Heart left ventricle (tissue), 16 donors: ENCODE results near the gene TBX3. TPM values are rescaled to one million over a fixed set of nuclear protein-coding genes. Genes with fewer than 3 reads are reported as not detected.
"Not testable (repeated sequence)": the region's sequence is repeated elsewhere in the genome, so short reads cannot be mapped to it uniquely, and the experiment has no call there.

Experiments
- ATAC-seq, 4 donors: fragments of 200-7000 bp; cut with Tn5 transposase; one replicate each; pipeline ENCODE4 v1.9.1; 2020 to 2022; ENCODE audit warnings: moderate library complexity in 4 of 4, mild to moderate bottlenecking in 3 of 4, moderate number of reproducible peaks in 1 of 4
- DNase-seq, 5 donors: peaks; one replicate each; pipeline ENCODE4 v3.0.0-alpha.2; 2020
- H3K27ac ChIP-seq, 12 donors: fragments of 200-600 bp; sonication (generic) in 4 of 12; one replicate each; pipeline versions ENCODE4 v1.5.0 to v1.8.0; 2016 to 2022; ENCODE audit warnings: mild to moderate bottlenecking in 2 of 12
- H3K27me3 ChIP-seq, 9 donors: fragments of 200-600 bp; sonication (generic) in 2 of 9; one replicate each; pipeline versions ENCODE4 v1.5.1 to v1.8.0; 2016 to 2022; ENCODE audit warnings: mild to moderate bottlenecking in 3 of 9
- H3K36me3 ChIP-seq, 9 donors: fragments of 200-600 bp; sonication (generic) in 2 of 9; one replicate each; pipeline versions ENCODE4 v1.5.0 to v1.8.0; 2018 to 2022; ENCODE audit warnings: mild to moderate bottlenecking in 2 of 9
- H3K4me1 ChIP-seq, 12 donors: fragments of 200-600 bp; sonication (generic) in 4 of 12; one replicate each; pipeline versions ENCODE4 v1.5.0 to v1.8.0; 2016 to 2022; ENCODE audit warnings: mild to moderate bottlenecking in 3 of 12
- H3K4me3 ChIP-seq, 12 donors: fragments of 200-600 bp; sonication (generic) in 4 of 12; one replicate each; pipeline versions ENCODE4 v1.5.0 to v1.8.0; 2017 to 2022; ENCODE audit warnings: mild to moderate bottlenecking in 9 of 12, moderate library complexity in 4 of 12
- H3K9me3 ChIP-seq, 12 donors: fragments of 200-600 bp; sonication (generic) in 4 of 12; one replicate each; pipeline versions ENCODE4 v1.5.0 to v1.8.0; 2016 to 2022; ENCODE audit warnings: mild to moderate bottlenecking in 1 of 12
- POLR2A ChIP-seq, 2 donors: fragments of 450-650 bp; IDR thresholded peaks; one replicate each; pipeline ENCODE4 v1.6.1; 2017; ENCODE audit warnings: antibody characterized with exemption in 2 of 2, mild to moderate bottlenecking in 2 of 2, moderate library complexity in 2 of 2
- WGBS, 4 donors: extraction: QIAGEN DNeasy Blood & Tissue Kit in 2 of 4; methylation state at CpG; one replicate each; pipeline versions ENCODE4 v1.1.5 to v1.1.7; 2013 to 2018; 5-methylcytosine and 5-hydroxymethylcytosine counted together
- intact Hi-C, 10 donors: fragments of 100-400 bp; cut with DNase I; formaldehyde crosslinking; loops; one replicate each; pipeline versions ENCODE4 v1.11.1 to v1.14.2; 2022
- polyA plus RNA-seq, 2 donors: library from polyadenylated mRNA; stranded (reverse); fragments of 200-250 nt; gene quantifications; one replicate each; pipeline ENCODE4 v1.2.3, GENCODE V29; 2013
- total RNA-seq, 9 donors: library from RNA; depleted of rRNA in 2 of 9; stranded (reverse); fragments of >200 nt in 2 of 9; fragmentation: NEBNext Ultra II Directional in 3 of 9; extraction: Animal tissue kit (Norgen Biotek cat#: 25700) in 3 of 9; gene quantifications; one replicate each; pipeline versions ENCODE4 v1.1.0 to v1.2.4, GENCODE V29; 2016 to 2023
- TF ChIP-seq, protein P1 (sequence below), 12 donors: fragments of 200-600 bp; sonication (generic) in 4 of 12; IDR thresholded peaks; one replicate each; pipeline versions ENCODE4 v1.5.0 to v1.8.0; 2018 to 2022; ENCODE audit warnings: antibody characterized with exemption in 12 of 12, mild to moderate bottlenecking in 5 of 12
- donor health status: ischemic (EF 13 %, LVEDD 7.1; RV severe dilation, severe dysfunction).
- donor health status: healthy with polysubstance abuse.
- donor health status: DM: no; HTN: yes; CAD: no.
- donor health status: DM: no; HTN: no; CAD: no.
- donor health status: ischemic (EF 25% LVEDD 6.9; RV normal size, moderate dysfunction).
- donor health status: ischemic (EF 25% LVEDD 5.7; RV mildly dilated, moderate dysfunction).
- donor health status: healthy.
- donor health status: DM: yes; HTN: yes; CAD: no.
- donor health status: ischemic (EF 35%, LVEDD 5.7; RV mildly dilated, moderate dysfunction).
- donor health status: nonischemic (EF 11% LVEDD 7.7; RV severe dilation, severe dysfunction).
- donor health status: DM: yes; HTN: yes; CAD: no.
- donor health status: PGD.
- donor health status: ischemic (EF 29% LVEDD 5.4; RV normal size, mild dysfunction).
- donor health status: nonischemic (EF 23%, LVEDD 6.1; RV moderate dilation, normal function).

The TBX3 gene
- total and polyA plus RNA-seq, 11 donors, result 10.3 to 31.3 (median 15.7) TPM

DNA sequence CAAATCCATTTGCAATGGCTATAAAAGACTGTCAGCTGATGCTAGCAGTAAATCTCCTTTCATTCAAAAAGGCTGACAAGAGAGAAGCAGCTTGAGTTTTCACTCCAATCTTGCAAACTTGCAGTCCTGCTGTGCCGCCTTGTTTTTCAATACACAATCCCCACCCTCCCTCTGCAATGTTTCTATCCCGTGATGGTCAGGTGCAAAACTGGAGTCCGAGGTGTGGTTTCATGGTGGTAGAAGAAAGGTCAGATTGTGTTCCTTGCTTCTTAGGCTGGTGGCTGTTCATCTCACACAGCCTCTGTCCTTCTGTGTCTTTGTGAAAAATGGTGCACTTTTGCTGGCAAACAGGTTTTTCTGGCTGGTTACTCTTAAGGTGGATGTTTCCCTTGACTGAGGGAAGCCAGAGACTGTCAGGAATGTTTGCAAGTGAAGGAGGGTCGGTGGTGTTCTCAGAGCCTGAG is 27.7 kb upstream of the TBX3 start:
- no peak for TF ChIP-seq POLR2A (IDR thresholded peaks at IDR 0.05)
- TF ChIP-seq, protein P1, sequence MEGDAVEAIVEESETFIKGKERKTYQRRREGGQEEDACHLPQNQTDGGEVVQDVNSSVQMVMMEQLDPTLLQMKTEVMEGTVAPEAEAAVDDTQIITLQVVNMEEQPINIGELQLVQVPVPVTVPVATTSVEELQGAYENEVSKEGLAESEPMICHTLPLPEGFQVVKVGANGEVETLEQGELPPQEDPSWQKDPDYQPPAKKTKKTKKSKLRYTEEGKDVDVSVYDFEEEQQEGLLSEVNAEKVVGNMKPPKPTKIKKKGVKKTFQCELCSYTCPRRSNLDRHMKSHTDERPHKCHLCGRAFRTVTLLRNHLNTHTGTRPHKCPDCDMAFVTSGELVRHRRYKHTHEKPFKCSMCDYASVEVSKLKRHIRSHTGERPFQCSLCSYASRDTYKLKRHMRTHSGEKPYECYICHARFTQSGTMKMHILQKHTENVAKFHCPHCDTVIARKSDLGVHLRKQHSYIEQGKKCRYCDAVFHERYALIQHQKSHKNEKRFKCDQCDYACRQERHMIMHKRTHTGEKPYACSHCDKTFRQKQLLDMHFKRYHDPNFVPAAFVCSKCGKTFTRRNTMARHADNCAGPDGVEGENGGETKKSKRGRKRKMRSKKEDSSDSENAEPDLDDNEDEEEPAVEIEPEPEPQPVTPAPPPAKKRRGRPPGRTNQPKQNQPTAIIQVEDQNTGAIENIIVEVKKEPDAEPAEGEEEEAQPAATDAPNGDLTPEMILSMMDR (IDR thresholded peaks at IDR 0.05), result no peak
- intact Hi-C loops, result no loop called here
- no peak overlapping the region for H3K27ac ChIP-seq

DNA sequence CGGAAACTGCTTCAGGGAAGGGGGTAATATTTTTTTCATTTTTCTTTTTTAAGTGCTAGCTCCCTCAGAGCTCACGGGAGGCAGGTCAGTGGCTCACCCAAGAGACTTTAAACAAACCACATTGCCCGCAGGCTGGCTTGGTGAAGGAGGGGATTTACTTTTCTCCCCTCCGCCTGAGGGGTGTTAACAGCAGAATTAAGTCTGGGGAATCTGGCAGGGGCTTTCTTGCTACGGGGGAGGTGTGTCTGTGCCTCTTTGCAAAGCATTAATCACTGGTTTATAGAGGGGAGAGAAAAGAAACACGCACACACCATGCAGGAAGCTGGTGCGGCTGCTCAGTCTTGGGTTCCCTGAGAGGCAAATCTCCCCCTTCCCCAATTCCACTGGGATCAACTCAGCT is 26.2 kb upstream of the TBX3 start:
- H3K4me3 ChIP-seq, result no peak overlapping the region
- H3K27ac ChIP-seq, result no peak overlapping the region
- intact Hi-C loops, result no loop called here
- peaks cover 0 to 54% (median 3%) of the 10 kb centered on the region in 9 donors for H3K27me3 ChIP-seq
- WGBS, 4 donors, result 40 to 57% (median 50%) methylated on average over 7 of the region's 7 CpGs
- no peaks in the 10 kb centered on the region for H3K4me1 ChIP-seq
- no peak for DNase-seq
- no peak for TF ChIP-seq POLR2A (IDR thresholded peaks at IDR 0.05)
- TF ChIP-seq, protein P1 (IDR thresholded peaks at IDR 0.05), result no peak
- peaks cover 0 to 8% (median 0%) of the 10 kb centered on the region in 12 donors for H3K9me3 ChIP-seq
- no peak for ATAC-seq
- H3K36me3 ChIP-seq, result no peaks in the 10 kb centered on the region

More for the DNA sequence above, 27.7 kb upstream of the TBX3 start:
- H3K36me3 ChIP-seq, result no peaks in the 10 kb centered on the region
- H3K4me3 ChIP-seq, result no peak overlapping the region
- H3K4me1 ChIP-seq, result no peaks in the 10 kb centered on the region
- 41 to 51% (median 47%) methylated on average over 4 of the region's 4 CpGs for WGBS, 4 donors
- peaks cover 0 to 8% (median 0%) of the 10 kb centered on the region in 12 donors for H3K9me3 ChIP-seq
- H3K27me3 ChIP-seq, result peaks cover 0 to 54% (median 3%) of the 10 kb centered on the region in 9 donors
- ATAC-seq (no peak), DNase-seq (no peak)

DNA sequence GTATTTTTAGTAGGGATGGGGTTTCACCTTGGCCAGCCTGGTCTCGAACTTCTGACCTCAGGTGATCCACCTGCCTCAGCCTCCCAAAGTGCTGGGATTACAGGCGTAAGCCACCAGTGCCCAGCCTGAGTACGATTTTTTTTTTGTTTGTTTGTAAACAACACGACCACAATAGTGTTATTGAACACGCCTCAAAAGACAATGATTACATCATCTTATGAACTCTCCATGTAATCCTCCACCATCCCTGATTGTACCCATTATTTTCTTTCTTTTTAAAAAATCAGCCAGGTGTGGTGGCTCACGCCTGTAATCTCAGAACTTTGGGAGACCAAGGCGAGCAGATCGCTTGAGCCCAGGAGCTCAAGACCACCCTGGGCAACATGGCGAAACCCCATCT is 25.1 kb upstream of the TBX3 start:
- DNase-seq, result no peak
- Histone ChIP-seq H3K4me1 (peaks cover 0 to 2% (median 0%) of the 10 kb centered on the region in 12 donors), H3K27me3 (peaks cover 0 to 61% (median 3%) of the 10 kb centered on the region in 9 donors), H3K27ac (no peak overlapping the region), H3K36me3 (no peaks in the 10 kb centered on the region), H3K4me3 (no peak overlapping the region), H3K9me3 (peaks cover 0 to 8% (median 0%) of the 10 kb centered on the region in 12 donors)
- TF ChIP-seq, protein P1 (IDR thresholded peaks at IDR 0.05), result no peak
- TF ChIP-seq POLR2A (IDR thresholded peaks at IDR 0.05), result no peak
- intact Hi-C loops, result no loop called here
- no peak for ATAC-seq
- 87 to 92% (median 88%) methylated on average over 9 of the region's 9 CpGs for WGBS, 4 donors

DNA sequence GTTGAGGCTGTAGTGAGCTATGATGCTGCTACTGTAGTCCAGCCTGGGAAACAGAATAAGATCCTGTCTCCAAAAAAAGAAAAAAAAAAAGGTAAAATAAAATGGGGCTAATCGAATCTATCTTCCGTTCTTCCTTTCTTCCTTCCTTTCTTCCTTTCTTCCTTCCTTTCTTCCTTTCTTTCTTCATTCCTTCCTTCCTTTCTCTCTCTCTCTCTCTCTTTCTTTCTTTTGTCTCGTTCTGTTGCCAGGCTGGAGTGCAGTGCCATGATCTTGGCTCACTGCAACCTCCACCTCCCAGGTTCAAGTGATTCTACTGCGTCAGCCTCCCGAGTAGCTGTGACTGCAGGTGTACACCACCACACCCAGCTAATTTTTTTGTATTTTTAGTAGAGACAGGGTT is 24.6 kb upstream of the TBX3 start:
- H3K27ac ChIP-seq, H3K4me3 ChIP-seq, H3K36me3 ChIP-seq, H3K9me3 ChIP-seq, DNase-seq, ATAC-seq, H3K4me1 ChIP-seq, intact Hi-C loops: not testable (repeated sequence)
- peaks cover 0 to 61% (median 3%) of the 10 kb centered on the region in 9 donors for H3K27me3 ChIP-seq
- 82 to 89% (median 84%) methylated on average over 5 of the region's 5 CpGs for WGBS, 4 donors

DNA sequence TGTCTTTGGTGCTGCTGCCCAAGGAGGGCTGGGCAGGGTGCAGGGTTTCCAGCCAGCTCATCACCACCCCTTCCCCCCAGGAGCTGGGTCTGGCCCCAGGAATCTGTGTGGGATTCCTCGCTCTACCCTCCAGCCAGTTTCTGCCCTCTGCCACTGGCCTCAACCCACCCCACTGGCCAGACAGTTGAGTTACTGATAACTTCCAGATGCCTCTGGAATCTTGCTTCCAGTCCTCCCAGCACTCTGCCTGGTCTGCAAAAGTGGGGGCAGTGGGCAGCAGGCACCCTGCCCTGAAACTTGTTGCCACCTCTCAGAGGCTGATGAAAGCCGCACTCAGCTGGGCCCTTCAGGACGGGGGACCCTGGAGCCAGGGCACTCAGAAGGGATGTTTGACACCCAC is 20.1 kb upstream of the TBX3 start:
- Histone ChIP-seq H3K36me3 (no peaks in the 10 kb centered on the region), H3K27ac (no peak overlapping the region), H3K4me3 (no peak overlapping the region), H3K27me3 (peaks cover 21 to 68% (median 39%) of the 10 kb centered on the region in 9 donors), H3K9me3 (no peaks in the 10 kb centered on the region), H3K4me1 (peaks cover 0 to 11% (median 0%) of the 10 kb centered on the region in 12 donors)
- WGBS, 4 donors, result 24 to 42% (median 35%) methylated on average over 3 of the region's 3 CpGs
- ATAC-seq (peak; percentile 90 to 97 (median 94)), DNase-seq (peak; percentile 43 to 74 (median 69))
- no peak for TF ChIP-seq POLR2A (IDR thresholded peaks at IDR 0.05)
- TF ChIP-seq, protein P1 (IDR thresholded peaks at IDR 0.05), result no peak
- intact Hi-C loops, result no loop called here
